ENCODE data around the gene NSG2.

NSG2 gene

DNA sequence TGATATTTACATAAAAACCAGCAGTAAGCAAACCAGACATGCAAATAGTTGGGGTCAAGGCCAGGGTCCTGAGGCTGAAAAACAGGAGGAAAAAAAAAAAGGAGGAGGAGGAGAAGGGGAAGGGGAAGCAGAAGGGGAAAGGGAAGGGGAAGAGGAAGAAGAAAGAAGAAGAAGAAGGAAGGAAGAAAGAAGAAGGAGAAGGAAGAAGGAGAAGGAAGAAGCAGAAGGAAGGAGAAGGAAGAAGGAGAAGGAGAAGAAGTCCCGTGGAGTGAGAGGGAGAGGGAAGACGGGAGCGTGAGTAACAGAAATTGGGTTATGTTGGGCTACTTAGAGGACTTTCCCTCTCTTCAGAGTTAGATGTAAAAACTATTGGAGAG is 24.6 kb upstream of the NSG2 start:
- no peak overlapping the region for H2AFZ ChIP-seq (ENCODE audit: low read depth, low read length, severe bottlenecking)
- TF ChIP-seq EZH2phosphoT487 (conservative IDR thresholded peaks at IDR 0.05; ENCODE audit: low read length) = no peak
- TF ChIP-seq, protein P1, sequence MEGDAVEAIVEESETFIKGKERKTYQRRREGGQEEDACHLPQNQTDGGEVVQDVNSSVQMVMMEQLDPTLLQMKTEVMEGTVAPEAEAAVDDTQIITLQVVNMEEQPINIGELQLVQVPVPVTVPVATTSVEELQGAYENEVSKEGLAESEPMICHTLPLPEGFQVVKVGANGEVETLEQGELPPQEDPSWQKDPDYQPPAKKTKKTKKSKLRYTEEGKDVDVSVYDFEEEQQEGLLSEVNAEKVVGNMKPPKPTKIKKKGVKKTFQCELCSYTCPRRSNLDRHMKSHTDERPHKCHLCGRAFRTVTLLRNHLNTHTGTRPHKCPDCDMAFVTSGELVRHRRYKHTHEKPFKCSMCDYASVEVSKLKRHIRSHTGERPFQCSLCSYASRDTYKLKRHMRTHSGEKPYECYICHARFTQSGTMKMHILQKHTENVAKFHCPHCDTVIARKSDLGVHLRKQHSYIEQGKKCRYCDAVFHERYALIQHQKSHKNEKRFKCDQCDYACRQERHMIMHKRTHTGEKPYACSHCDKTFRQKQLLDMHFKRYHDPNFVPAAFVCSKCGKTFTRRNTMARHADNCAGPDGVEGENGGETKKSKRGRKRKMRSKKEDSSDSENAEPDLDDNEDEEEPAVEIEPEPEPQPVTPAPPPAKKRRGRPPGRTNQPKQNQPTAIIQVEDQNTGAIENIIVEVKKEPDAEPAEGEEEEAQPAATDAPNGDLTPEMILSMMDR (IDR thresholded peaks at IDR 0.05; ENCODE audit: insufficient read depth, low read length, poor library complexity, severe bottlenecking) = no peak

DNA sequence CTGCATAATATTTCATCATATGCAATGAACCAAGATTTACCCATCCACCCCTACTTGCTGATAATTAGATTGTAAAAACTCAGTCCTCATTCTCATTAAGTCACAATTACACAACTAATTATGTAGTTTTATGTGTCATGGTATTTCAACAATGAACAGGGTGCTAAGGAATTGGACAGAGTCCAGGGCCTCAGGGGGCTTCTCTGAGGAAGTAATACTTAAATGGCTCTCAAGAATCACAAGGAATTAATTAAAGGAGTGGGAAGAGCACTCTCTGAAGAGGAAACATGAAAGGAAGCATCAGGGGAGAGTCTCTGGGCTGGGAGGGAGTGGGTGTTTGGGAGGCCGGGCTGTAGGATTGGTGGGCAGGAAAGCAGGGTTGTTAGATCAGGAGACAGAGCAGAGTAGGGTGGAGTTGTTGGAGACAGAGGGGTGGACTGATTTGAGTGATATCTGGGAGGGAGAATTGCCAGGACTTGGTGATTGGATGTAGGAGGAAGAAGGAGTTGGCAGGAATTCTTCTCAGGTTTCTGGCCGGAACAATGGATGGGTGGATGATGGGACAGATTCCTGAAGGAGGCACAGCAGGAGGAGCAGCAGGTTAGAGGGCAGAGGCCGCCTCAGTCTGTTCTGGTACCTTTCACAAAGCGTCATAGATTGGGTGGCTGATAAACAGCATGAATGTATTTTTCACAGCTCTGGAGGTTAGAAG is 23.0 kb upstream of the NSG2 start:
- Histone ChIP-seq H3K4me3 (ENCODE audit: insufficient read depth, low read length, poor library complexity, severe bottlenecking) (no peak overlapping the region), H3K4me2 (ENCODE audit: low read depth, low read length, poor library complexity, severe bottlenecking) (no peak overlapping the region), H2AFZ (ENCODE audit: low read depth, low read length, severe bottlenecking) (no peak overlapping the region), H3K9me2 (replicated peaks; ENCODE audit: insufficient read depth, low read length) (no peaks in the 10 kb centered on the region), H3K79me2 (ENCODE audit: insufficient read depth, low read length) (no peaks in the 10 kb centered on the region), H3K27ac (ENCODE audit: low read depth, low read length) (no peak overlapping the region), H3K27me3 (ENCODE audit: low read length) (no peaks in the 10 kb centered on the region; the same call in 1 of the 2 replicates), H4K20me1 (ENCODE audit: low read depth, low read length) (no peaks in the 10 kb centered on the region), H3K36me3 (ENCODE audit: low read length) (no peaks in the 10 kb centered on the region), H3F3A (ENCODE audit: insufficient read depth) (no peaks in the 10 kb centered on the region), H3K9me3 (ENCODE audit: insufficient read depth, low read length) (no peaks in the 10 kb centered on the region), H3K9ac (ENCODE audit: low read length) (no peak overlapping the region)
- no peak for TF ChIP-seq EZH2phosphoT487 (conservative IDR thresholded peaks at IDR 0.05; ENCODE audit: low read length)
- TF ChIP-seq, protein P1 (IDR thresholded peaks at IDR 0.05; ENCODE audit: insufficient read depth, low read length, poor library complexity, severe bottlenecking) = no peak

More for the DNA sequence above, 24.6 kb upstream of the NSG2 start:
- H4K20me1 ChIP-seq (ENCODE audit: low read depth, low read length) = no peaks in the 10 kb centered on the region
- H3K9ac ChIP-seq (ENCODE audit: low read length) = no peak overlapping the region
- H3K9me2 ChIP-seq (replicated peaks; ENCODE audit: insufficient read depth, low read length) = no peaks in the 10 kb centered on the region
- no peaks in the 10 kb centered on the region for H3K36me3 ChIP-seq (ENCODE audit: low read length)
- H3K4me2 ChIP-seq (ENCODE audit: low read depth, low read length, poor library complexity, severe bottlenecking) = no peak overlapping the region
- H3K4me3 ChIP-seq (ENCODE audit: insufficient read depth, low read length, poor library complexity, severe bottlenecking) = no peak overlapping the region
- H3K79me2 ChIP-seq (ENCODE audit: insufficient read depth, low read length) = no peaks in the 10 kb centered on the region
- H3K27me3 ChIP-seq (ENCODE audit: low read length) = no peaks in the 10 kb centered on the region; the same call in 1 of the 2 replicates
- H3K27ac ChIP-seq (ENCODE audit: low read depth, low read length) = no peak overlapping the region
- H3K9me3 ChIP-seq (ENCODE audit: insufficient read depth, low read length) = no peaks in the 10 kb centered on the region
- H3F3A ChIP-seq (ENCODE audit: insufficient read depth) = no peaks in the 10 kb centered on the region

DNA sequence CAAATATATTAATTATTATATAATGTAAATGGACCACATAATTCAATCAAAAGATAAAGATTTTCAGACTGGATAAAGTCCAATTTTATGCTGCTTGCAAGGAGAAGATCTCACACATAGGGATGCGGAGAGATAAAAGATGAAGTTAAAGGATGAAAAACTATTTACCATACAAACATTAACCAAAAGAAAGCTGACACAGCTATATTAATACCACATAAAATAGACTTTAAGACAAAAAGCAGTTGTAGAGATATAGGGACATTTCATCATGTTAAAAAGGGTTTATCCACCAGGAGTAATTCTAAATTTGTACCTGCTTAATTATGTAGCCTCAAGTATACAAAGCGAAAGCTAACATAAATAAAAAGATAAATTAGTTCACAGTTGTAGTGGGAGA is 15.2 kb upstream of the NSG2 start:
- Histone ChIP-seq H3K9me3 (ENCODE audit: insufficient read depth, low read length) (no peaks in the 10 kb centered on the region), H3K27me3 (ENCODE audit: low read length) (no peaks in the 10 kb centered on the region), H3K4me2 (ENCODE audit: low read depth, low read length, poor library complexity, severe bottlenecking) (no peak overlapping the region), H3K9ac (ENCODE audit: low read length) (no peak overlapping the region), H4K20me1 (ENCODE audit: low read depth, low read length) (no peaks in the 10 kb centered on the region), H3F3A (ENCODE audit: insufficient read depth) (no peaks in the 10 kb centered on the region), H3K79me2 (ENCODE audit: insufficient read depth, low read length) (no peaks in the 10 kb centered on the region), H3K4me3 (ENCODE audit: insufficient read depth, low read length, poor library complexity, severe bottlenecking) (no peak overlapping the region), H3K27ac (ENCODE audit: low read depth, low read length) (no peak overlapping the region), H3K36me3 (ENCODE audit: low read length) (no peaks in the 10 kb centered on the region), H3K9me2 (replicated peaks; ENCODE audit: insufficient read depth, low read length) (no peaks in the 10 kb centered on the region), H2AFZ (ENCODE audit: low read depth, low read length, severe bottlenecking) (no peak overlapping the region)
- TF ChIP-seq, protein P1 (IDR thresholded peaks at IDR 0.05; ENCODE audit: insufficient read depth, low read length, poor library complexity, severe bottlenecking) = no peak
- no peak for TF ChIP-seq EZH2phosphoT487 (conservative IDR thresholded peaks at IDR 0.05; ENCODE audit: low read length)

Data from SU-DHL-6 (cell line).